GM18511 (cell line): ENCODE results near the gene GNG7.

Source experiments
- ATAC-seq: cut with Tn5 transposase; IDR thresholded peaks from one replicate; pipeline ENCODE4 v1.9.1; 2021; ENCODE audit warnings: mild to moderate bottlenecking, moderate library complexity; ENCODE audit not compliant: unreplicated experiment

Gene GNG7

GRCh38 chr19:2726904-2727639 lies 24.6 kb upstream of the GNG7 start:
- ATAC-seq, result no peak

- no peak for ATAC-seq
Measured at GRCh38 chr19:2726160-2726855, 23.8 kb upstream of the GNG7 start.

- no peak for ATAC-seq
Measured at GRCh38 chr19:2724148-2724557, 21.7 kb upstream of the GNG7 start.

- ATAC-seq, result no peak
Measured at GRCh38 chr19:2723747-2724146, 21.3 kb upstream of the GNG7 start.

DNA sequence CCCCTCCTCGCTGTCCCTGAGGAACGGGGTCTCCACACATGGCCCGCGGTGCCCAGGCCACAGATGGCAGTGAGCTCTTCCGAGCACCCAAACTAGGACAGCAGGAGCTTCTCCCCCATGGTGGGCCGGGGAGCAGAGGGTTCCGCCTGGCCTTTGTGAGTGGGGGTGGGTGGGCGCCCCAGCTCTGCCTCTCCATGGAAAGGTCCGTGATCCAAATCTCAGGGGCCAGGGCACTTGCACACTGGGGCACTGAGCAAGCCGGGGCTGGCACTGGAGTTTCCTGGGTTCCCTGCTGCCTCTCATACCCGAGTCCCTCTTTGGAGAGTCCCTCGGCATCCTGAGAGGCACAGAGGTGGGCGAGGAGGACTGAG lies 20.8 kb upstream of the GNG7 start:
- no peak for ATAC-seq

- ATAC-seq, result no peak
Measured at GRCh38 chr19:2722541-2723344, 20.2 kb upstream of the GNG7 start.

- ATAC-seq, result no peak
Measured at GRCh38 chr19:2721570-2722540, 19.4 kb upstream of the GNG7 start.

- no peak for ATAC-seq
Measured at GRCh38 chr19:2720777-2721569, 18.5 kb upstream of the GNG7 start, which contains the start of gene DIRAS1. TSS of gene DIRAS1 (minus strand) at chr19:2721372. CDS start at chr19:2717806, 3,566 bp downstream.

GRCh38 chr19:2719920-2720776 lies 17.7 kb upstream of the GNG7 start:
- ATAC-seq, result no peak

DNA sequence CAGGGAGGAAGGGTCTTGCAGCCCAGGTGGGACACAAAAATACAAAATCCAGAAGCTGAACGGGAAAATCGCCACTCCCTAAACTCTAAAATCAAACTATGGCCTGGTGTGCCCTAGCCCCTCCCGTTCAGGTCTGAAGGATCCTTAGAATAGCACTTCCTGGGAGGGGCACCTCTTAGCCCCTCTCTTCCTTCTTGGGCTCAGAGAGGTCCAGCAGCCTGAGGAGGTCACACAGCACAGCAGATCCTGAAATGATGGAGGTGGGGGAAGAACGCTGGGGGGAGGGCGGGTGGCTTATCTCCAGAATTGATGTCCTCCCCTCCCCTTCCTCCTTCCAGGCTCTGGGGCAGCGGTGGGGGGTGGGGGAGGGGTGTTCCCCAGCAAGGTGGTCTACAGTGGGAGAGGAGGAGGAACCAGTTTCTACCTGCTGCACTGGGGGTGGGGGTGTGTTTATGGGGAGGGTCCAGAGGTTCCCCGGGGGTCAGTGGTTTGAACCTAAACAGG lies 16.8 kb upstream of the GNG7 start:
- ATAC-seq, result no peak

DNA sequence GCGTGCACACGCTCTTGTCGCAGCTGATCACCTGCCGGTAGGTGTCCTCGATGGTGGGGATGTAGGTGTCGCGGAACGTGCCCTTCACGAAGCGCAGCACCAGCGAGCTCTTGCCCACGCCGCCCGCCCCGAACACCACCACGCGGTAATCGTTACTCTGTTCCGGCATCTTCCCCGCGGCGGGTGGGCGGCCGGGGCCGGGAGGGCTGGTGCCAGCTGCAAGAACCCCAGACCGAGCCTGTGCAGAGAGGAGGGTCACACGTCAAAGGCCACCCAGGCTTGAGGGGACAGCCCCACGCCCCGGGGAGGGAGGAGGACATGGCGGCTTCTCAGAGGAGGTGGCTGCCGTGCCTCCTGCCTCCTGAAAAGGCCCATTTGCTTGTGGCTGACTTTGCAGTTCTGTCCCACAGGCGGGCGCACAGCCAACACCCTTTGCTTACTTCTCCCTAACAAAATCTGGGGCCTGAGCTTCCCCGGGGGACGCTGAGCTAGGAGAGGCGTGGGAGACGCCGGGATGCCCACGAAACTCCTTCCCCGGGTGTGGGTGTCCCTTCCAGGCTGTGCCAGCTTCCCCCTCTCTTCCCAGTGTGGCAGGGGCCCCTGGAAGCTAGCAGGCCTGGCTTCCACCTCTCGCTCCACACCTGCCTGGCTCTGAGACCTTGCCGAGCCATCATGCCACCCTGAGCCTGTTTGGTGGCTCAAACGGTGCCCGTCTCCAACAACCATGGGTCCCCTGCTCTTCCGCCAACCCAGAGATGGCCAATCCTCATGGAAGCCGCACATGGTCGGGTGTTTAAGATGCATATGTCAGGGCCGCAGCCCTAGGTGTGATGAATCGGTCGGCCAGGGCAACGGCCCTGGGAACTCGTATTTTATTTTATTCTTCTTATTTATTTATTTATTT lies 15.4 kb upstream of the GNG7 start:
- no peak for ATAC-seq

- no peak for ATAC-seq
Measured at GRCh38 chr19:2716722-2717637, 14.5 kb upstream of the GNG7 start.

DNA sequence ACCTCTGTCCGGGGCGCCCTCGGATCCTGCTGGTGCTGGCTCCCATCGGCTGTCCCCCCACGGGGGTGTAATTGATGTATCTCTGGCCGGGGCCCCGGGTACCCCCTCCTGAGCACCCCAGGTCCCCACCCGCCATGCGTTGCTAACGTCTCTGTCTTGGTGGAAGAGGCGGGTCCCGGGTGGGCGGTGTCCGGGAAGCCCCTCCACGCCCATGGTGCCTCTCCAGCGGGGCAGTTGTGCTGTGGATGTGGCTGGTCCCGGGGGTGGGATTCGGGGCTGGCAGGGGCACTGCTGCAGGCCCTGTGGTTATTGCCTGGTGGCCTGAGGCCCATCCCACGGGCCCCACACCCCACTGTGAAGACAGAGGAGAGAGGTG lies 13.8 kb upstream of the GNG7 start:
- no peak for ATAC-seq

GRCh38 chr19:2715470-2716274 lies 13.2 kb upstream of the GNG7 start:
- ATAC-seq, result no peak

- ATAC-seq, result no peak
Measured at GRCh38 chr19:2714531-2715269, 12.2 kb upstream of the GNG7 start.
